HG03196 (cell line): ENCODE data around the gene SH2D3C.
"Not testable (repeated sequence)": the region's sequence is repeated elsewhere in the genome, so short reads cannot be mapped to it uniquely, and the experiment has no call there.

Experiments
- ATAC-seq: cut with Tn5 transposase; IDR thresholded peaks from one replicate; pipeline ENCODE4 v1.9.1; 2021; ENCODE audit not compliant: unreplicated experiment

The SH2D3C gene

GRCh38 chr9:127767909-127768331 lies 10.5 kb downstream of the SH2D3C start:
- ATAC-seq: no peak

- ATAC-seq: no peak
Measured at GRCh38 chr9:127767410-127767809, 11.1 kb downstream of the SH2D3C start.

GRCh38 chr9:127765418-127765817 lies 13.0 kb downstream of the SH2D3C start:
- no peak for ATAC-seq

- no peak for ATAC-seq
Measured at GRCh38 chr9:127763918-127764384, 14.5 kb downstream of the SH2D3C start.

- ATAC-seq: no peak
Measured at GRCh38 chr9:127762111-127762676, 16.3 kb downstream of the SH2D3C start.

- no peak for ATAC-seq
Measured at GRCh38 chr9:127761491-127761956, 16.9 kb downstream of the SH2D3C start.

- ATAC-seq: no peak
Measured at GRCh38 chr9:127761061-127761460, 17.4 kb downstream of the SH2D3C start.

GRCh38 chr9:127758843-127759242 lies 19.6 kb downstream of the SH2D3C start:
- no peak for ATAC-seq

GRCh38 chr9:127756776-127757175 lies 21.7 kb downstream of the SH2D3C start:
- ATAC-seq: not testable (repeated sequence)

- ATAC-seq: no peak
Measured at GRCh38 chr9:127756233-127756632, 22.2 kb downstream of the SH2D3C start.

- ATAC-seq: no peak
Measured at GRCh38 chr9:127755061-127756060, 23.1 kb downstream of the SH2D3C start.

GRCh38 chr9:127754099-127755060 lies 24.1 kb downstream of the SH2D3C start:
- no peak for ATAC-seq

GRCh38 chr9:127753622-127754021 lies 24.8 kb downstream of the SH2D3C start:
- ATAC-seq: no peak

GRCh38 chr9:127753148-127753547 lies 25.3 kb downstream of the SH2D3C start:
- ATAC-seq: no peak

- ATAC-seq: no peak
Measured at GRCh38 chr9:127751269-127752054, 27.0 kb downstream of the SH2D3C start.

GRCh38 chr9:127749090-127749787 lies 29.2 kb downstream of the SH2D3C start:
- no peak for ATAC-seq

- ATAC-seq: no peak
Measured at GRCh38 chr9:127746959-127747569, 31.4 kb downstream of the SH2D3C start.

- no peak for ATAC-seq
Measured at GRCh38 chr9:127744398-127745110, 33.9 kb downstream of the SH2D3C start.
